ENCODE measurements around the gene ADAMTS16. TPM values are rescaled to one million over a fixed set of nuclear protein-coding genes. Genes with fewer than 3 reads are reported as not detected.

The ADAMTS16 gene
- polyA plus RNA-seq, 3 donors: not detected

DNA sequence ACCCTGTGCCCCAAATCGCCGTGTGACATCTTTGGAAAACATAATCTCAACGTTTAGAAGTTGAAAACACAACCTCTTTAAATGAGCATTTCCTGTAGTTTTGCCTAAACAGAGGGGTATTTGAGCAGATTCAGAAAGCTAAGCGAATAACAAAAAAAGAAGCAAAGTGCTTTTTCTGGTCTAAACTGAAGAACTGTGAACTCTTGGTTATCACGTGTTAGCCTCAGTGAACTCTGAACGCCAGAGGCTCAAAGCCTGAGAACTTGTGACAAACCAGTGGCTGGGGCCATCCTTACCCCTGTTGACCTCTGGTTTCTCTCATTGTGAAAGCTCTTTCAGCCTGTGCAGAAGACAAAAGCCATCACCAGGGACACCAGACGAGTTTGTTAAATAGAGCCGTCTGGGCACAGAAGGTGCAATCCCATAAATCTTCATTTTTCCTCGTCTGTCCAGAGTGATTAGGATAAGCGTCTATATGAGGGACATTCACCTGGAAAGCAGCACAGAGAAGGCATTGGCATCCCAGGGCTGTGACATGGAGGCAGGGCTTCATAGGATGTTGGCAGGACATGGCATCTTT, 220.9 kb downstream of the ADAMTS16 start:
- no peak overlapping the region for H2AFZ ChIP-seq (ENCODE audit: insufficient read depth, low read depth, low read length, poor library complexity, severe bottlenecking)
- no peak overlapping the region for H3K4me3 ChIP-seq (replicated peaks in 1 of 3; ENCODE audit: low read depth in 2 of 3, low read length in 3 of 3)
- H3K4me2 ChIP-seq (replicated peaks; ENCODE audit: extremely low read depth, low read length, poor library complexity, severe bottlenecking): no peak overlapping the region
- WGBS (ENCODE audit: insufficient coverage): 77% methylated on average over 3 of the region's 10 CpGs
- H3K9ac ChIP-seq (ENCODE audit: insufficient read depth, low read length, poor library complexity, severe bottlenecking): no peak overlapping the region
- TF ChIP-seq, protein P1, sequence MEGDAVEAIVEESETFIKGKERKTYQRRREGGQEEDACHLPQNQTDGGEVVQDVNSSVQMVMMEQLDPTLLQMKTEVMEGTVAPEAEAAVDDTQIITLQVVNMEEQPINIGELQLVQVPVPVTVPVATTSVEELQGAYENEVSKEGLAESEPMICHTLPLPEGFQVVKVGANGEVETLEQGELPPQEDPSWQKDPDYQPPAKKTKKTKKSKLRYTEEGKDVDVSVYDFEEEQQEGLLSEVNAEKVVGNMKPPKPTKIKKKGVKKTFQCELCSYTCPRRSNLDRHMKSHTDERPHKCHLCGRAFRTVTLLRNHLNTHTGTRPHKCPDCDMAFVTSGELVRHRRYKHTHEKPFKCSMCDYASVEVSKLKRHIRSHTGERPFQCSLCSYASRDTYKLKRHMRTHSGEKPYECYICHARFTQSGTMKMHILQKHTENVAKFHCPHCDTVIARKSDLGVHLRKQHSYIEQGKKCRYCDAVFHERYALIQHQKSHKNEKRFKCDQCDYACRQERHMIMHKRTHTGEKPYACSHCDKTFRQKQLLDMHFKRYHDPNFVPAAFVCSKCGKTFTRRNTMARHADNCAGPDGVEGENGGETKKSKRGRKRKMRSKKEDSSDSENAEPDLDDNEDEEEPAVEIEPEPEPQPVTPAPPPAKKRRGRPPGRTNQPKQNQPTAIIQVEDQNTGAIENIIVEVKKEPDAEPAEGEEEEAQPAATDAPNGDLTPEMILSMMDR (IDR thresholded peaks at IDR 0.05): no peak
- H4K20me1 ChIP-seq (ENCODE audit: insufficient read depth, low read length): no peaks in the 10 kb centered on the region
- Mint-ChIP-seq H3K36me3 (no peaks in the 10 kb centered on the region), H3K27me3 (ENCODE audit: low read depth in 3 of 3) (peaks cover 0 to 4% (median 2%) of the 10 kb centered on the region in 3 donors), H3K27ac (no peak overlapping the region), H3K4me3 (no peak overlapping the region), H3K4me1 (no peaks in the 10 kb centered on the region), H3K9me3 (peaks cover 8 to 27% (median 13%) of the 10 kb centered on the region in 7 donors)
- H3K36me3 ChIP-seq (replicated peaks in 1 of 2; ENCODE audit: control insufficient read depth in 1 of 2, insufficient read depth in 2 of 2, low read length in 2 of 2): no peaks in the 10 kb centered on the region
- no peaks in the 10 kb centered on the region for H3K79me2 ChIP-seq (ENCODE audit: insufficient read depth, low read length)
- intact Hi-C loops (cut with micrococcal nuclease): no loop called here
- H3K27ac ChIP-seq (ENCODE audit: low read depth in 1 of 2, low read length in 2 of 2): no peak overlapping the region
- no peaks in the 10 kb centered on the region for H3K4me1 ChIP-seq (ENCODE audit: control insufficient read depth in 1 of 2, insufficient read depth in 2 of 2, low read length in 2 of 2)
- H3K9me3 ChIP-seq (replicated peaks in 1 of 2; ENCODE audit: control insufficient read depth in 1 of 2, insufficient read depth in 1 of 2, low read length in 2 of 2): peaks cover 10 to 25% of the 10 kb centered on the region in 2 donors
- H3K27me3 ChIP-seq (ENCODE audit: control insufficient read depth in 2 of 2, insufficient read depth in 2 of 2, low read length in 2 of 2): no peaks in the 10 kb centered on the region
- DNase-seq: no peak

DNA sequence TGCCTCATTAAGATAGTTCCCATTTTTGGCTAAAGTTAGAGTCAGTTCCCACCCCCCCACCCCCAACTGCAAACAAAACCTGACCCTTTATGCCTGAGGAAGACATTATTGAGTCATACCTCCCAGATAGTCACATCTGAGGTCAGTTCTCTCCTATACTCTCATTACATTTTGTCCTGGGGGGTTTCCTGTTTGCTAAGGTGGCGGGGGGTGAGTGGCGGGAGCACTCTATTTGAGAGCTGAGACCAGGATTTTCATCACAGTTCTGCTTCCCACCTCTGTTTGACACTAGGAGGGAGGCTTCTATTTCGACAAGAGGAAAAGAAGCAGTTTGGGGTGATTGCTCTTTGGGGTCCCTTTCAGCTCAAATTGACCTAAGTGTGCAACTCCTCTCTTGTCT, 222.9 kb downstream of the ADAMTS16 start:
- Histone ChIP-seq H3K36me3 (replicated peaks in 1 of 2; ENCODE audit: control insufficient read depth in 1 of 2, insufficient read depth in 2 of 2, low read length in 2 of 2) (no peaks in the 10 kb centered on the region), H4K20me1 (ENCODE audit: insufficient read depth, low read length) (no peaks in the 10 kb centered on the region), H3K27me3 (ENCODE audit: control insufficient read depth in 2 of 2, insufficient read depth in 2 of 2, low read length in 2 of 2) (no peaks in the 10 kb centered on the region), H3K4me2 (replicated peaks; ENCODE audit: extremely low read depth, low read length, poor library complexity, severe bottlenecking) (no peak overlapping the region), H3K27ac (ENCODE audit: low read depth in 1 of 2, low read length in 2 of 2) (no peak overlapping the region), H3K9me3 (replicated peaks in 1 of 2; ENCODE audit: control insufficient read depth in 1 of 2, insufficient read depth in 1 of 2, low read length in 2 of 2) (peaks cover 10 to 33% of the 10 kb centered on the region in 2 donors), H2AFZ (ENCODE audit: insufficient read depth, low read depth, low read length, poor library complexity, severe bottlenecking) (no peak overlapping the region), H3K4me3 (replicated peaks in 1 of 3; ENCODE audit: low read depth in 2 of 3, low read length in 3 of 3) (no peak overlapping the region), H3K4me1 (ENCODE audit: control insufficient read depth in 1 of 2, insufficient read depth in 2 of 2, low read length in 2 of 2) (no peaks in the 10 kb centered on the region), H3K79me2 (ENCODE audit: insufficient read depth, low read length) (no peaks in the 10 kb centered on the region), H3K9ac (ENCODE audit: insufficient read depth, low read length, poor library complexity, severe bottlenecking) (no peak overlapping the region)
- Mint-ChIP-seq H3K4me1 (no peaks in the 10 kb centered on the region), H3K4me3 (no peak overlapping the region), H3K36me3 (no peaks in the 10 kb centered on the region), H3K27ac (no peak overlapping the region), H3K27me3 (ENCODE audit: low read depth in 3 of 3) (peaks cover 0 to 4% (median 2%) of the 10 kb centered on the region in 3 donors), H3K9me3 (peaks cover 9 to 26% (median 15%) of the 10 kb centered on the region in 7 donors)
- no peak for DNase-seq
- TF ChIP-seq, protein P1 (IDR thresholded peaks at IDR 0.05): no peak
- no CpG with 5 or more reads among the region's 3 CpGs for WGBS (ENCODE audit: insufficient coverage)
- intact Hi-C loops (cut with micrococcal nuclease): no loop called here
